Stimulated activated CD8-positive, alpha-beta memory T cell treated with anti-CD3 and anti-CD28 coated beads, Interleukin-4, amount 100 ng/mL, for 48 hours (primary cell): ENCODE results near the gene BTG1.

Experiments used
- DNase-seq: peaks from one replicate; pipeline ENCODE4 v3.0.0-alpha.2; 2020

Gene BTG1

DNA sequence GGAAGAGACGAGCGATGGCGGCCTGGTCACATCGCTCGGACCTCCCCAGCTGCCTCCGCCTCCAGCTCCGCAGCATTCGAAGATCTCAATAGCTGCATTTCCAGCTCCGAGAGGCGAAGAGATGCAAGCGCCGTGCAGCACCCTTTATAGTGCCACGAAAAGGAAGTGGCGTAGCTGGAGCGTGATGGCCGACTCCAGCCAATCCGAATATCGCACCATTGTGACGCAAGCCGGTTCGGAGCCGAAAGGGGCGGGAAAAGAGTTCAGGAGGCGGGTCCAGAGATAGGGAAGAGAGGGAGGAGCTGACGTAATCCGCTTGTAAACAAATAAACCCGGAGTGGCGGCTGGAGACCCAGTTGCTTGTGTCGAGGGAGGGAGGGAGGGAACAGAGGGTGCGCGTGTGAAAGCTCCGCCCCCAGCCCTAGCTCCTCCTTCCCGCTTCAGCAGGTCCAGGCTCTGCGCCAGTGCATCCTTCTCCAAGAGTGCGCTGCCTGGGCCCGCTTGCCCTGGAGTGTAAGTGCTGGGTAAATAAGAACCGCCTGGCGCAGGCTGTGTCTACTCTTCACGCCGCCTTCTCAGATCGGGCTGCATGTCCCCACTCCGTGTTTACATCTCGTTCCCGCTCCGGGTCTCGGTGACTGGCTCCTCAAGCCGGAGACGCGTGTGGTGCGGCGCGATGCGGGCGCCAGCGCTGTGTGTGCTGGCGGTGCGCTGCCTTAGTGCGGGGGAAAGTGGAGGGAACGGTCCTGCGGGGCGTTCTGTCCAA is at the start of gene BTG1:
TSS of gene BTG1 (minus strand) at position 116 of the 766 bp plus-strand sequence. CDS start 311 bp downstream, outside the sequence.
- DNase-seq, result peak; percentile 97

- no peak for DNase-seq
Observed at GRCh38 chr12:92194561-92194960, 48.9 kb upstream of the BTG1 start.

- DNase-seq, result no peak
Observed at GRCh38 chr12:92193846-92194245, 48.2 kb upstream of the BTG1 start.

GRCh38 chr12:92193063-92193462 is 47.4 kb upstream of the BTG1 start:
- DNase-seq, result no peak

DNA sequence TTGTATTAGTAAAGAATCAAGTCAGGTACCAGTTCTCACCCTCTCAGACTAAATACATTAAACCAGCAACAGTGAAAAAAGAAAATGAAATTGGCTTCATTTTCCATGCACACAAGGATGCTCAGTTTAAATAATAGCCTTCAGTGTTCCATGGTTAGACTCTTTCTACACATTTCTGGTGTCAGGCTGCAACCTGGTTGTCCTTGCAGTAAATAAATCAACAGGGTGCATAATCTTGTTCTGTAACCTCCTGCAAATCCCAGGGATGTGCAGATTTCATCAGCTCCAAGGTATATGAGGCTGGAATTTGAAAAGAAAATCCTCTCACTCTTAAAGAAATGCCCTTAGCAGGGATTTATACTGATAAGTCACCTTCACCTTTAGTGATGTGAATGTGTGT is 46.7 kb upstream of the BTG1 start:
- no peak for DNase-seq

- no peak for DNase-seq
Observed at GRCh38 chr12:92191061-92191460, 45.4 kb upstream of the BTG1 start.

- DNase-seq, result no peak
Observed at GRCh38 chr12:92188517-92189188, 43.0 kb upstream of the BTG1 start.

GRCh38 chr12:92186038-92186470 is 40.4 kb upstream of the BTG1 start:
- DNase-seq, result no peak

DNA sequence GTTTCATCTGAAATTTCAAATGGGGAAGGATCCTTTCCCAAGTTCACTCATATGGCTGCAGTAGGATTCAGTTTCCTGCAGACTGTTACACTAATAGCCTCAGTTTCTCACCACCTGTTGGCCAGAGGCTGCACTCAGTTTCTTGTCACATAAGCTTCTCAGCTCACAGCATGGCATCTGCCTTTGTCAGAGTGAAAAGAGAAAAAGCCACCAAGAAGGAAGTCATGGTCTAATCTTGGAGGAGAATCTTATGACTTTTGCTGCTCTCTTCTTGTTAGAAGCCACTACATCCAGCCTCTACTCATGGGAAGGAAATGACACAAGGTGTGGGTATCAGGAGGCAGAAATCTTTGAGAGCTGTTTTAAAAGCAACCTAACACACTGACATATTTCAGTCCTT is 39.4 kb upstream of the BTG1 start:
- no peak for DNase-seq

GRCh38 chr12:92183575-92183974 is 37.9 kb upstream of the BTG1 start:
- no peak for DNase-seq

- no peak for DNase-seq
Observed at GRCh38 chr12:92178340-92178739, 32.7 kb upstream of the BTG1 start.

- DNase-seq, result no peak
Observed at GRCh38 chr12:92176646-92177045, 31.0 kb upstream of the BTG1 start.

GRCh38 chr12:92175961-92176360 is 30.3 kb upstream of the BTG1 start:
- no peak for DNase-seq

DNA sequence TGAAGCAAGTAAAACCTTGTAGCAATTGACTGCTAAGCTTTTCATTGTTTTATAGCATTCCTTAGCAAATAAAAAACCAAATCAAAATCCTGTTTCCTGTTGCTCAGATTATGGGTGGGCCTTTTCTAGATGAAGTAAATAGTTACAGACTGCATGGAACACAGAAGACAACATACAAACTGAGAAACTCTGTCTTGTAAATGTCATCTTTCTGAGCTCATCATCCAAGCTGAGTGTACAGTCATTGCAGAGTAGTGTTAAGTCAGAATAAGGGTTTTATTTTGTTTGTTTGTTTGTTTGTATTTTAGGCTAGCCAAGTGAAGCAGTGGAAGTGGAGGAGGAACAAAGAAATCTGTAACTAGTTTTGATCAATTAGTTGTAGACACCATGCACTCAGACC is 24.4 kb upstream of the BTG1 start:
- DNase-seq, result no peak

DNA sequence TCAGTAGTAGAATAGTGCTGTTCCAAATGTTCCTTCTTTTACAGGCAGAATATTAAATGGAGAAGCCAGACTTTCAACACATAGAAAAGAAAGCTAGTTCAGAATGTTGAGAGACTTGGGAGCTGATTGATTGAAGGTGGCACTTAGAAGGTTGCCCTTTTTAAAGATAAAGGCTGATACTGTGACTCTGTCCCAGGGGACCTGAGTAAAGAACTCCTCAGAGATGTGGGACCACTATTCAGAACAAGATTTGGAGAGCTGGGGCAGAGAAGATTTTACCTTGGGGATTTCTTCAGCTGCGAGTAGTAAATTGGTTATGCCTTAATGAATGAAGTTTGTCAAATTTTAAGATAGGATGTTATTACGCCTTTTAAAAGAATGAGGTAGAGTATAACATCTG is 21.4 kb upstream of the BTG1 start:
- no peak for DNase-seq

- no peak for DNase-seq
Observed at GRCh38 chr12:92164712-92165111, 19.1 kb upstream of the BTG1 start.

GRCh38 chr12:92162079-92162478 is 16.4 kb upstream of the BTG1 start:
- no peak for DNase-seq

DNA sequence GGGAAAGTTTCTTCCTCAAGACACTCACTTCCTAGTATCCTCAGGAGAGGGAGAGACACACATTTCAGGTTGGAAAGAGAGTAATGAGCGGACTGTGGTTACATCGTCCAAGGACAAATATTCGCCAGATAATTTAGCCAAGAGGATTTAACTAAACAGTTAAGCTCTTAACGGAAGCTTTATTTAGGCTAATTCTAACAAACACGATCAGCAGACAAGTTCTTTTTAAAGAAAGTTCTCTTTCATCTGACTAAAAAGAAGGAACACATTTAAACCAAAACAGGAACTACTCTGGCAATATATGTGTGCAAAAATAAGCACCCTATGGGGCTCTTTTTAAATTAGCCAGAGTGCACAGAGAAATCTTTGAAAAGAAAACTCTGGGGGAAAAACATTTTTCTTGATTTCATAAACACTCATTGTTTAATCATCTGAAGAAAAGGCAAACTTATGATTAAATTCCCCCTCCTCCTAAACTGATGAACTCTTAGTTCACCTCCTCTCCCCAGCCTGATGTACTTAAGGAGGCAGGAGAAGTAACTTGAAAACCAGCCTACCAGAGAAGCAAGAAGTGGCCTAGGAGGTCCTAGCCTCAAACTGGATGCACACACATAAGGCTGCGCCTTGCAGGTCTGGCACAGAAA is 13.3 kb upstream of the BTG1 start:
- no peak for DNase-seq

GRCh38 chr12:92156704-92157395 is 11.2 kb upstream of the BTG1 start:
- DNase-seq, result no peak

DNA sequence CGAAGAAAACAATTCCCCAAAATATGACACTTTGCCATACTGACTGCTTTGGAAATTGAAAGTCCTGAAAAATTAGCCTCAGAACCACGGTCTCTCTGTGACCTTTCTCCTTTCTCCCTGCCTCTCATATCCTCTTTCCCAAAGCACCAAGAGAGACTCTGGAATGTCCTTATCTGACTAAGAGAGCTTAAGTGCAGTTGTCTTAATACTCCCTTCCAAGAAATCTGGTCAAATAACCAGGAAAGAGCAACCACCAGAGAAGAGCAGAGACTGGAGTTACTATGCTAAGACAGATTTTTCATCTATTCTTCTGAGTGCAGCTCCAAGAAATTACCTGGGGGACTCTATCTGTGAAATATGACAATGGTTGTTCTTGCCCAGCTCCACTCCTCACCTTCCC is 10.5 kb upstream of the BTG1 start:
- DNase-seq, result no peak

DNA sequence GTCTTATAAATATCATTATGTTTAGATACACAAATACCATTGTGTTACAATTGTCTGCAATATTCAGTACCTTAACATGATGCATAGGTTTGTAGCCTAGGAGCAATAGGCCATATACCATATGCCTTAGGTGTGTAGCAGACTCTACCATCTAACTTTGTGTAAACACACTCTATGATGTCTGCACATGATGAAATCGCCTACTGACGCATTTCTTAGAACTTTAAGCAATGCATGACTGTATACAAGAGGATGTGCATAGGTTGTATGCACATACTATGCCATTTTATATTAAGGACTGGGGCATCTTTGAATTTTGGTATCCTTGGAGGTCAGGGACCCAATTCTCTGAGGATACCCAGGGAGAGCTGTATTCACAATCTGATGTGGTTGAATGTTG is 10.1 kb upstream of the BTG1 start:
- DNase-seq, result no peak

- no peak for DNase-seq
Observed at GRCh38 chr12:92151916-92152315, 6.3 kb upstream of the BTG1 start.

- DNase-seq, result no peak
Observed at GRCh38 chr12:92149563-92149962, 3.9 kb upstream of the BTG1 start.
